B cell (primary cell): ENCODE measurements around the gene PIK3CD. TPM values are rescaled to one million over a fixed set of nuclear protein-coding genes. Genes with fewer than 3 reads are reported as not detected.

Experiments
- ATAC-seq: fragments of 200-7000 bp; cut with Tn5 transposase; one replicate; pipeline ENCODE4 v1.10.0; 2021; ENCODE audit warnings: low read depth, mild to moderate bottlenecking, moderate number of reproducible peaks, moderate library complexity
- CTCF ChIA-PET: fragments of 350-600 bp; sonication (Branson Sonifier 250); formaldehyde crosslinking; loops from one replicate; lab custom pipeline; 2021; ENCODE audit warnings: antibody characterized with exemption, inconsistent platforms; lab: Charles Lee
- POLR2A ChIA-PET: fragments of 350-600 bp; sonication (Branson Sonifier 250); formaldehyde crosslinking; loops from one replicate; lab custom pipeline; 2021; ENCODE audit warnings: antibody characterized with exemption; lab: Charles Lee
- DNase-seq: peaks from one replicate; pipeline ENCODE4 v3.0.0; 2013
- H2AFZ ChIP-seq: 2 replicates; pipeline ENCODE4 v1.6.1; 2012; ENCODE audit warnings: mild to moderate bottlenecking, low read depth, low read length; ENCODE audit not compliant: insufficient read depth, poor library complexity, severe bottlenecking
- H3K27ac ChIP-seq, 2 donors: 1 replicate in 1 of 2; 2 replicates in 1 of 2; pipeline ENCODE4 v1.5.1; 2012 to 2013; ENCODE audit warnings: low read length in 2 of 2, mild to moderate bottlenecking in 2 of 2, moderate library complexity in 1 of 2
- H3K27me3 ChIP-seq, 4 experiments: fragments of 200-600 bp in 1 of 4; sonication (generic) in 1 of 4; replicated peaks in 1 of 4; 1 replicate in 2 of 4; 2 replicates in 2 of 4; pipeline versions ENCODE4 v1.6.1 to v1.7.0; 2013 to 2016; ENCODE audit warnings: low read length in 3 of 4, mild to moderate bottlenecking in 2 of 4, mixed read lengths in 1 of 4, moderate library complexity in 1 of 4; ENCODE audit not compliant: insufficient read depth in 4 of 4, control insufficient read depth in 3 of 4; ENCODE audit errors: control extremely low read depth in 1 of 4
- H3K36me3 ChIP-seq, 2 experiments: replicated peaks in 1 of 2; 1 replicate in 1 of 2; 2 replicates in 1 of 2; pipeline versions ENCODE4 v1.6.1 to v1.7.1; 2013; ENCODE audit warnings: low read length in 1 of 2; ENCODE audit not compliant: insufficient read depth in 2 of 2, control insufficient read depth in 1 of 2; ENCODE audit errors: control extremely low read depth in 1 of 2, extremely low read depth in 1 of 2
- H3K4me1 ChIP-seq, 2 donors: fragments of 200-600 bp in 1 of 2; sonication (generic) in 1 of 2; 1 replicate in 1 of 2; 2 replicates in 1 of 2; pipeline versions ENCODE4 v1.5.1 to v1.6.1; 2013 to 2017; ENCODE audit warnings: low read length in 2 of 2; ENCODE audit not compliant: control insufficient read depth in 2 of 2, insufficient read depth in 2 of 2
- H3K4me2 ChIP-seq: replicated peaks from 2 replicates; pipeline ENCODE3; 2012; ENCODE audit warnings: mild to moderate bottlenecking, low read depth, low read length; ENCODE audit not compliant: poor library complexity, severe bottlenecking
- H3K4me3 ChIP-seq, 5 experiments: fragments of 200-600 bp in 1 of 5; sonication (generic) in 1 of 5; 1 replicate in 3 of 5; 2 replicates in 2 of 5; pipeline versions ENCODE4 v1.5.1 to v1.7.0; 2011 to 2016; ENCODE audit warnings: low read length in 4 of 5, mild to moderate bottlenecking in 4 of 5, low read depth in 2 of 5, control low read depth in 1 of 5, moderate library complexity in 1 of 5; ENCODE audit not compliant: insufficient read depth in 1 of 5; ENCODE audit errors: control extremely low read depth in 1 of 5, extremely low read depth in 1 of 5
- H3K79me2 ChIP-seq: fragments of 200-600 bp; sonication (generic); one replicate; pipeline ENCODE4 v1.6.0; 2016; ENCODE audit warnings: low read length; ENCODE audit not compliant: control insufficient read depth, insufficient read depth
- H3K9ac ChIP-seq: fragments of 200-600 bp; sonication (generic); 2 replicates; pipeline ENCODE4 v1.6.1; 2017; ENCODE audit warnings: mild to moderate bottlenecking, low read length, moderate library complexity
- H3K9me3 ChIP-seq, 3 donors: one replicate each; pipeline versions ENCODE4 v1.6.1 to v1.7.1; 2013; ENCODE audit warnings: low read length in 2 of 3; ENCODE audit not compliant: control insufficient read depth in 2 of 3, insufficient read depth in 1 of 3; ENCODE audit errors: control extremely low read depth in 1 of 3
- H4K20me1 ChIP-seq: 2 replicates; pipeline ENCODE4 v1.6.0; 2012; ENCODE audit warnings: mild to moderate bottlenecking, low read length; ENCODE audit not compliant: insufficient read depth, control insufficient read depth, poor library complexity, severe bottlenecking
- H3K27ac Mint-ChIP-seq: one replicate; pipeline ENCODE4 v1.8.0; 2021; ENCODE audit warnings: mixed read lengths
- H3K27me3 Mint-ChIP-seq: one replicate; pipeline ENCODE4 v1.8.0; 2021; ENCODE audit warnings: mixed read lengths
- H3K4me1 Mint-ChIP-seq: one replicate; pipeline ENCODE4 v1.8.0; 2021; ENCODE audit warnings: mixed read lengths
- H3K4me3 Mint-ChIP-seq: one replicate; pipeline ENCODE4 v1.8.0; 2021; ENCODE audit warnings: mixed read lengths
- H3K9me3 Mint-ChIP-seq: one replicate; pipeline ENCODE4 v1.8.0; 2022; ENCODE audit warnings: mixed read lengths; ENCODE audit not compliant: insufficient read depth
- EZH2 ChIP-seq: IDR thresholded peaks from 2 replicates; pipeline ENCODE4 v1.6.1; 2012; ENCODE audit warnings: borderline replicate concordance, low read depth, mild to moderate bottlenecking, moderate library complexity, low read length; ENCODE audit not compliant: insufficient read depth, poor library complexity, severe bottlenecking
- WGBS: methylation state at CpG from one replicate; pipeline ENCODE4 v1.1.5; 2013; ENCODE audit warnings: missing lambda C conversion rate; ENCODE audit not compliant: insufficient coverage; 5-methylcytosine and 5-hydroxymethylcytosine counted together
- intact Hi-C: fragments of 100-400 bp; cut with micrococcal nuclease; formaldehyde crosslinking; loops from one replicate; pipeline ENCODE4 v1.10.0; 2022
- polyA plus RNA-seq: library from polyadenylated mRNA; depleted of rRNA; stranded (reverse); fragments of >200 nt; gene quantifications from 2 replicates; pipeline ENCODE4 v1.2.3, GENCODE V29; 2012
- total RNA-seq, 2 donors: library from RNA; stranded (reverse); fragments of 120-200 nt in 1 of 2; gene quantifications; 1 replicate in 1 of 2; 2 replicates in 1 of 2; pipeline versions ENCODE4 v1.2.3 to v1.2.4, GENCODE V29; 2013 to 2022
- TF ChIP-seq, protein P1 (sequence below): fragments of 200-600 bp; IDR thresholded peaks from one replicate; pipeline ENCODE4 v1.8.0; 2022; ENCODE audit warnings: antibody characterized with exemption, mild to moderate bottlenecking

PIK3CD gene
- total and polyA plus RNA-seq, 2 donors (not counting 1 experiment from before 2014, with no cell fraction given) = 144 to 222 TPM

DNA sequence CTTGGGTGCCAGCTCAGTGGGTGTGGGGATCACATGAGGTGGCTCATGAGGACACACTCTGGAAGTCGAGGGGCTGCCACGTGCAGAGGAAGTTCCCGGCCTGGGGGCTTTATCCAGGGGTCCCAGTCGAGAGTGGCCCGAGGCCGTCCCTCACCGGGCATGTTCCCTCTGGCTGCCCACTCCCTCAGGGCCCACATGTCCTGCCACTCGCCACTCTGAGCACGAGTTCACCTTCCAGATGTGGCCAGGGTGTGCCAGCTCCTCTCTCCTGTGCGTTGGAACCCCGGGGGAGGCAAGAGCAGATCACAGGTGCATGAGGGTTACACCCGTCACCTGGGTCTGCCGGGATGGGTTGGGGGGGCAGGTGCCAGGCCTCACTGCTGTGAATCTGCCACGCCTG lies 48.2 kb upstream of the PIK3CD start:
- H3K9me3 Mint-ChIP-seq = no peaks in the 10 kb centered on the region
- 94% methylated on average over 13 of the region's 14 CpGs for WGBS
- DNase-seq (no peak), ATAC-seq (no peak)
- ChIA-PET CTCF (interaction anchor here (1.8 kb wide), 1 partner anchor 12 kb away, joined by 6 read pairs; no protein-coding TSS in a partner anchor), POLR2A (no interaction called here)
- H3K27ac ChIP-seq = no peak overlapping the region
- no peaks in the 10 kb centered on the region for H3K4me1 ChIP-seq
- no peaks in the 10 kb centered on the region for H4K20me1 ChIP-seq
- intact Hi-C loops = no loop called here
- TF ChIP-seq, protein P1, sequence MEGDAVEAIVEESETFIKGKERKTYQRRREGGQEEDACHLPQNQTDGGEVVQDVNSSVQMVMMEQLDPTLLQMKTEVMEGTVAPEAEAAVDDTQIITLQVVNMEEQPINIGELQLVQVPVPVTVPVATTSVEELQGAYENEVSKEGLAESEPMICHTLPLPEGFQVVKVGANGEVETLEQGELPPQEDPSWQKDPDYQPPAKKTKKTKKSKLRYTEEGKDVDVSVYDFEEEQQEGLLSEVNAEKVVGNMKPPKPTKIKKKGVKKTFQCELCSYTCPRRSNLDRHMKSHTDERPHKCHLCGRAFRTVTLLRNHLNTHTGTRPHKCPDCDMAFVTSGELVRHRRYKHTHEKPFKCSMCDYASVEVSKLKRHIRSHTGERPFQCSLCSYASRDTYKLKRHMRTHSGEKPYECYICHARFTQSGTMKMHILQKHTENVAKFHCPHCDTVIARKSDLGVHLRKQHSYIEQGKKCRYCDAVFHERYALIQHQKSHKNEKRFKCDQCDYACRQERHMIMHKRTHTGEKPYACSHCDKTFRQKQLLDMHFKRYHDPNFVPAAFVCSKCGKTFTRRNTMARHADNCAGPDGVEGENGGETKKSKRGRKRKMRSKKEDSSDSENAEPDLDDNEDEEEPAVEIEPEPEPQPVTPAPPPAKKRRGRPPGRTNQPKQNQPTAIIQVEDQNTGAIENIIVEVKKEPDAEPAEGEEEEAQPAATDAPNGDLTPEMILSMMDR = no peak
- TF ChIP-seq EZH2 = no peak
- H3K4me2 ChIP-seq = no peak overlapping the region
- H3K27me3 Mint-ChIP-seq = no peaks in the 10 kb centered on the region
- no peak overlapping the region for H3K27ac Mint-ChIP-seq
- no peaks in the 10 kb centered on the region for H3K9me3 ChIP-seq
- peaks cover 0 to 16% of the 10 kb centered on the region in 2 experiments for H3K36me3 ChIP-seq
- no peak overlapping the region for H3K9ac ChIP-seq
- no peaks in the 10 kb centered on the region for H3K4me1 Mint-ChIP-seq
- no peak overlapping the region for H3K4me3 Mint-ChIP-seq
- H3K4me3 ChIP-seq = no peak overlapping the region
- H3K27me3 ChIP-seq = no peaks in the 10 kb centered on the region
- no peak overlapping the region for H2AFZ ChIP-seq
- no peaks in the 10 kb centered on the region for H3K79me2 ChIP-seq

DNA sequence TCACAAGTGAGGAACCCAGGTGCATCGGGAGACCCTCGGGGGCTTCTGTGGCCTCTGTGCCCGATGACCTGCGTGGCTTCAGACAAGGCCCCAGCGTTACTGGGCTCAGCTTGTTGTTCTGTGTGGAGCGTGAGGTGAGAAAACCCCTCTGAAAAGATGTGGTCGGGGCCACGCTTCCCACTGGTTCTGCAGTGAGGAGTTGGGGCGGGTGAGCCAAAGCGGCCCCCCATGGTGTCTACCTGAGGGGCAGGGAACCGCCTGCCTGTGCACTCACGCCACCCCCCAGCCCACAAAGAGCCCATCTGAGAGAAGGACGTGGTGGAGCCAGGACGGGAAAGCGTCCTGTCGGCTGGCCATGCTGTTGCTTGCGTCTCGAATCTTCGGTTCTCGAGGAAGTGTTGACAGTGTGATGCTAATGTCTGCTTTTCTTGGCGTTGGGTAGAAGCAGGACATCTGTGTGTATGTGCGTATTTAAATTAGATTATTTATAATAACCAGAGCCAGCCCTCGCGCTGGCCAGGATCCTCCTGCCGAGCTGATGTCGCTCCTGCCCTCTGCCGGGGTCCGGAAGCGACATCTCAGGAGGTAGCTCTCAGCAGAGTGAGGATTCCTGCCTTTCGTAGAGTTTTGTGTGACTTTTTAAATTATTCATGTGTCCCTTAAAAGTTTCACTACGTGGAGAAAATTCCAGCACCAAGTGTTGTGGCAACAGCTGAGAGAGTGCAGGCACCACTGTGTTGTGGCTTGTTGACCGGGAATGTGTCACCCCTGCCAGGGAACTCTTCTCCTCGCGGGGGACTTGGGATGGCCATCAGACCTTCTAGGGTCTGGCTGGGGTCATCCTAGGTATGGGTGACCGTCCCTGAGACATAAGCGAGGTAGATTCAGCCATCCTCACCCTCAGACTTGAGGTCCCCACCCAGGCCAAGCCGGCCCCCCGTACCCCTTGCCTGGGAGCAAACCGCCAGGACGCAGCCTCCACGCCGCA lies 47.5 kb upstream of the PIK3CD start:
- ChIA-PET CTCF (interaction anchor here (1.8 kb wide), 1 partner anchor 11 kb away, joined by 6 read pairs; no protein-coding TSS in a partner anchor), POLR2A (no interaction called here)
- H3K4me3 Mint-ChIP-seq = no peak overlapping the region
- no peak overlapping the region for H3K27ac Mint-ChIP-seq
- TF ChIP-seq, protein P1 = no peak
- no peak for TF ChIP-seq EZH2
- no peaks in the 10 kb centered on the region for H3K9me3 Mint-ChIP-seq
- Histone ChIP-seq H3K27me3 (no peaks in the 10 kb centered on the region), H3K4me1 (no peaks in the 10 kb centered on the region), H3K79me2 (no peaks in the 10 kb centered on the region), H3K9ac (no peak overlapping the region), H3K4me2 (no peak overlapping the region), H3K27ac (no peak overlapping the region), H3K36me3 (peaks cover 0 to 17% of the 10 kb centered on the region in 2 experiments), H2AFZ (no peak overlapping the region), H3K4me3 (no peak overlapping the region), H4K20me1 (no peaks in the 10 kb centered on the region), H3K9me3 (no peaks in the 10 kb centered on the region)
- intact Hi-C loops = no loop called here
- no peaks in the 10 kb centered on the region for H3K4me1 Mint-ChIP-seq
- DNase-seq (no peak), ATAC-seq (no peak)
- no peaks in the 10 kb centered on the region for H3K27me3 Mint-ChIP-seq
- WGBS = 96% methylated on average over 32 of the region's 42 CpGs
